Smooth muscle cell (in vitro differentiated cells): ENCODE results near the gene TRAP1. TPM values are rescaled to one million over a fixed set of nuclear protein-coding genes. Genes with fewer than 3 reads are reported as not detected.

ENCODE experiments used
- DNase-seq: peaks from one replicate; lab custom pipeline; 2025; ENCODE audit not compliant: unreplicated experiment; lab: John Stamatoyannopoulos, UW
- H2AFZ ChIP-seq: fragments of 200-600 bp; sonication (generic); 2 replicates; pipeline ENCODE4 v1.6.0; 2016; ENCODE audit warnings: antibody characterized with exemption, low read depth, mild to moderate bottlenecking
- H3F3A ChIP-seq: fragments of 200-600 bp; sonication (generic); 2 replicates; pipeline ENCODE4 v1.6.0; 2017; ENCODE audit warnings: antibody characterized with exemption, low read depth
- H3K27ac ChIP-seq: fragments of 200-600 bp; sonication (generic); 2 replicates; pipeline ENCODE4 v1.5.1; 2016; ENCODE audit warnings: low read depth, mild to moderate bottlenecking
- H3K27me3 ChIP-seq: fragments of 200-600 bp; sonication (generic); 2 replicates; pipeline ENCODE4 v1.6.1; 2016; ENCODE audit warnings: low read depth, mild to moderate bottlenecking
- H3K36me3 ChIP-seq: fragments of 200-600 bp; sonication (generic); 2 replicates; pipeline ENCODE4 v1.5.1; 2016; ENCODE audit warnings: low read depth
- H3K4me1 ChIP-seq: fragments of 200-600 bp; sonication (generic); 2 replicates; pipeline ENCODE4 v1.5.1; 2016; ENCODE audit warnings: low read depth
- H3K4me2 ChIP-seq: fragments of 200-600 bp; sonication (generic); 2 replicates; pipeline ENCODE4 v1.6.0; 2016; ENCODE audit warnings: mild to moderate bottlenecking
- H3K4me3 ChIP-seq: fragments of 200-600 bp; sonication (generic); 2 replicates; pipeline ENCODE4 v1.5.1; 2016; ENCODE audit warnings: mild to moderate bottlenecking
- H3K79me2 ChIP-seq: fragments of 200-600 bp; sonication (generic); 2 replicates; pipeline ENCODE4 v1.6.0; 2016; ENCODE audit warnings: low read depth, mild to moderate bottlenecking
- H3K9ac ChIP-seq: fragments of 200-600 bp; sonication (generic); 2 replicates; pipeline ENCODE4 v1.6.0; 2016; ENCODE audit warnings: low read depth
- H3K9me3 ChIP-seq: fragments of 200-600 bp; sonication (generic); replicated peaks from 2 replicates; pipeline ENCODE4 v1.5.1; 2016; ENCODE audit warnings: low read depth
- H4K20me1 ChIP-seq: fragments of 200-600 bp; sonication (generic); 2 replicates; pipeline ENCODE4 v1.6.0; 2016; ENCODE audit warnings: low read depth
- WGBS: methylation state at CpG from one replicate; pipeline ENCODE4 v1.1.7; 2016; ENCODE audit warnings: low lambda C conversion rate; 5-methylcytosine and 5-hydroxymethylcytosine counted together
- polyA plus RNA-seq: library from polyadenylated mRNA; unstranded; fragments of >200 nt; fragmentation: Nextera tagmentation; extraction: Ambion mirVana; gene quantifications from 2 replicates; pipeline ENCODE4 v1.2.1, GENCODE V29; 2016
- total RNA-seq: library from RNA; depleted of rRNA; stranded (reverse); fragments of >200 nt; gene quantifications from 2 replicates; pipeline ENCODE4 v1.2.3, GENCODE V29; 2014
- TF ChIP-seq, protein P1 (sequence below): fragments of 200-600 bp; sonication (generic); IDR thresholded peaks from 2 replicates; pipeline ENCODE4 v1.5.1; 2017; ENCODE audit warnings: borderline replicate concordance, mild to moderate bottlenecking, antibody characterized with exemption; ENCODE audit not compliant: insufficient read depth, poor library complexity, severe bottlenecking

TRAP1 gene
- total and polyA plus RNA-seq, 2 experiments from 2014 or later, result 37.7 to 46.6 TPM

- Histone ChIP-seq H3K79me2 (no peaks in the 10 kb centered on the region), H3K9me3 (no peaks in the 10 kb centered on the region), H4K20me1 (no peaks in the 10 kb centered on the region), H3K4me3 (no peak overlapping the region), H2AFZ (no peak overlapping the region), H3K4me2 (no peak overlapping the region), H3K27ac (no peak overlapping the region), H3F3A (no peaks in the 10 kb centered on the region), H3K36me3 (no peaks in the 10 kb centered on the region), H3K4me1 (no peaks in the 10 kb centered on the region), H3K9ac (no peak overlapping the region), H3K27me3 (no peaks in the 10 kb centered on the region)
- TF ChIP-seq, protein P1, sequence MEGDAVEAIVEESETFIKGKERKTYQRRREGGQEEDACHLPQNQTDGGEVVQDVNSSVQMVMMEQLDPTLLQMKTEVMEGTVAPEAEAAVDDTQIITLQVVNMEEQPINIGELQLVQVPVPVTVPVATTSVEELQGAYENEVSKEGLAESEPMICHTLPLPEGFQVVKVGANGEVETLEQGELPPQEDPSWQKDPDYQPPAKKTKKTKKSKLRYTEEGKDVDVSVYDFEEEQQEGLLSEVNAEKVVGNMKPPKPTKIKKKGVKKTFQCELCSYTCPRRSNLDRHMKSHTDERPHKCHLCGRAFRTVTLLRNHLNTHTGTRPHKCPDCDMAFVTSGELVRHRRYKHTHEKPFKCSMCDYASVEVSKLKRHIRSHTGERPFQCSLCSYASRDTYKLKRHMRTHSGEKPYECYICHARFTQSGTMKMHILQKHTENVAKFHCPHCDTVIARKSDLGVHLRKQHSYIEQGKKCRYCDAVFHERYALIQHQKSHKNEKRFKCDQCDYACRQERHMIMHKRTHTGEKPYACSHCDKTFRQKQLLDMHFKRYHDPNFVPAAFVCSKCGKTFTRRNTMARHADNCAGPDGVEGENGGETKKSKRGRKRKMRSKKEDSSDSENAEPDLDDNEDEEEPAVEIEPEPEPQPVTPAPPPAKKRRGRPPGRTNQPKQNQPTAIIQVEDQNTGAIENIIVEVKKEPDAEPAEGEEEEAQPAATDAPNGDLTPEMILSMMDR, result no peak
- no peak for DNase-seq
- 99% methylated on average over 17 of the region's 17 CpGs for WGBS
Observed at GRCh38 chr16:3662601-3663000, 54.7 kb downstream of the TRAP1 start.

DNA sequence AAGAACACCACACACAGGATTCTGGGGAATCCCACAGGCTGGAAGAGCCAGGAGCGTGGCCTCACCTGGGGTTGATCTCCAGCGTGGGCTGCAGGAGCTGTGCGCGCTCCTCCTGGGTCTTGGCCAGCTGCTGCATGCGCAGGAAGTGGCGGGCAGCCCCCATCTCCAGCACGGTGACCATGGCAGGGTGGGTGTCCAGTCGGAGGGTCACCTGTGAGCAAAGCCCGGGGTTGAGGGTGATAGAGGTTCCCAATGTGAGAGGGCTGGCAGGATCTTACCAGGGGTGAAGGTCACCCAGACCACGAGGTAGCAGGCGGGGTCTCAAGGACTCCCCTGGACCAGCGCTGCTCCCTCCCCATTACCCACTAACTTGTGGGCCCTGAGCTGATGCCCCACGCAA is 55.4 kb downstream of the TRAP1 start:
- no peak overlapping the region for H3K4me2 ChIP-seq
- TF ChIP-seq, protein P1, result no peak
- no peaks in the 10 kb centered on the region for H3K36me3 ChIP-seq
- H4K20me1 ChIP-seq, result no peaks in the 10 kb centered on the region
- no peaks in the 10 kb centered on the region for H3K27me3 ChIP-seq
- H3K4me3 ChIP-seq, result no peak overlapping the region
- WGBS, result 95% methylated on average over 13 of the region's 13 CpGs
- no peak overlapping the region for H3K27ac ChIP-seq
- H3K9me3 ChIP-seq, result no peaks in the 10 kb centered on the region
- H2AFZ ChIP-seq, result no peak overlapping the region
- H3K4me1 ChIP-seq, result no peaks in the 10 kb centered on the region
- no peaks in the 10 kb centered on the region for H3F3A ChIP-seq
- H3K9ac ChIP-seq, result no peak overlapping the region
- no peaks in the 10 kb centered on the region for H3K79me2 ChIP-seq
- no peak for DNase-seq

- no peak overlapping the region for H3K9ac ChIP-seq
- TF ChIP-seq, protein P1, result no peak
- no peak overlapping the region for H3K4me3 ChIP-seq
- no peak overlapping the region for H2AFZ ChIP-seq
- no peaks in the 10 kb centered on the region for H3K36me3 ChIP-seq
- no peaks in the 10 kb centered on the region for H3K27me3 ChIP-seq
- H4K20me1 ChIP-seq, result no peaks in the 10 kb centered on the region
- no peaks in the 10 kb centered on the region for H3K9me3 ChIP-seq
- WGBS, result 92% methylated on average over 12 of the region's 12 CpGs
- H3K79me2 ChIP-seq, result no peaks in the 10 kb centered on the region
- no peak overlapping the region for H3K4me2 ChIP-seq
- H3F3A ChIP-seq, result no peaks in the 10 kb centered on the region
- H3K27ac ChIP-seq, result no peak overlapping the region
- DNase-seq, result no peak
- no peaks in the 10 kb centered on the region for H3K4me1 ChIP-seq
Observed at GRCh38 chr16:3661311-3661710, 56.0 kb downstream of the TRAP1 start.

- Histone ChIP-seq H3K36me3 (no peaks in the 10 kb centered on the region), H3K9ac (no peak overlapping the region), H3K27me3 (no peaks in the 10 kb centered on the region), H3K9me3 (no peaks in the 10 kb centered on the region), H3K27ac (peak overlapping the region; percentile 40), H3K4me3 (no peak overlapping the region), H2AFZ (no peak overlapping the region), H4K20me1 (no peaks in the 10 kb centered on the region), H3F3A (no peaks in the 10 kb centered on the region), H3K4me2 (no peak overlapping the region), H3K4me1 (no peaks in the 10 kb centered on the region), H3K79me2 (no peaks in the 10 kb centered on the region)
- DNase-seq, result no peak
- TF ChIP-seq, protein P1, result no peak
- WGBS, result 57% methylated on average over 3 of the region's 3 CpGs
Observed at GRCh38 chr16:3659251-3659650, 58.1 kb downstream of the TRAP1 start.
